AG10803 (cell line): ENCODE measurements around the gene FAM171A1.
A peak's percentile ranks its signal among the peaks of the same experiment; 100 is the strongest.

Experiments used
- DNase-seq: peaks from one replicate; pipeline ENCODE4 v3.0.0; 2010; ENCODE audit warnings: low read depth
- H3K4me3 ChIP-seq: 2 replicates; pipeline ENCODE4 v1.5.1; 2011; ENCODE audit warnings: mild to moderate bottlenecking, low read length, control low read depth
- TF ChIP-seq, protein P1 (sequence below): conservative IDR thresholded peaks from 2 replicates; pipeline ENCODE4 v1.5.1; 2011; ENCODE audit warnings: mild to moderate bottlenecking, low read length, control low read depth, inconsistent platforms

The FAM171A1 gene

DNA sequence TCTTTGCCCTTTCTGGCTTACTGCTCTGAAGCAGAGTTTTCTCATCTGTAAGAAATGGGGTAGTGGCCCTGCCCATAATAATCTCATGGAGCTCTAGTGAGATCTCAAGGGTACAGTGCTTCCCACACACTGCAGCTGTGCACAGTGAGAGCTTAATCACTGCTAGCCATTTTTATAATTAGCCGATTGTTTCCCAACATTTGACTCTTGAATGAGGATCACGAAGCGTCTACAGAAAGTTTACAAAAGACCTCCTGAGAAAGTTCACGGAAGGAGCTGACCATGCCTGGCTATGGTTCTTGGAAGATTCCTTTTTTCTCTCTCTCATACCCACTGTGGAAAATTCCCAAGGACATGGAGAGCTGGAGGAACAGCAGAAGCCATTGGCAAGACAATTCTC, 70.4 kb downstream of the FAM171A1 start:
- DNase-seq = no peak
- H3K4me3 ChIP-seq = no peak overlapping the region
- TF ChIP-seq, protein P1, sequence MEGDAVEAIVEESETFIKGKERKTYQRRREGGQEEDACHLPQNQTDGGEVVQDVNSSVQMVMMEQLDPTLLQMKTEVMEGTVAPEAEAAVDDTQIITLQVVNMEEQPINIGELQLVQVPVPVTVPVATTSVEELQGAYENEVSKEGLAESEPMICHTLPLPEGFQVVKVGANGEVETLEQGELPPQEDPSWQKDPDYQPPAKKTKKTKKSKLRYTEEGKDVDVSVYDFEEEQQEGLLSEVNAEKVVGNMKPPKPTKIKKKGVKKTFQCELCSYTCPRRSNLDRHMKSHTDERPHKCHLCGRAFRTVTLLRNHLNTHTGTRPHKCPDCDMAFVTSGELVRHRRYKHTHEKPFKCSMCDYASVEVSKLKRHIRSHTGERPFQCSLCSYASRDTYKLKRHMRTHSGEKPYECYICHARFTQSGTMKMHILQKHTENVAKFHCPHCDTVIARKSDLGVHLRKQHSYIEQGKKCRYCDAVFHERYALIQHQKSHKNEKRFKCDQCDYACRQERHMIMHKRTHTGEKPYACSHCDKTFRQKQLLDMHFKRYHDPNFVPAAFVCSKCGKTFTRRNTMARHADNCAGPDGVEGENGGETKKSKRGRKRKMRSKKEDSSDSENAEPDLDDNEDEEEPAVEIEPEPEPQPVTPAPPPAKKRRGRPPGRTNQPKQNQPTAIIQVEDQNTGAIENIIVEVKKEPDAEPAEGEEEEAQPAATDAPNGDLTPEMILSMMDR = no peak

DNA sequence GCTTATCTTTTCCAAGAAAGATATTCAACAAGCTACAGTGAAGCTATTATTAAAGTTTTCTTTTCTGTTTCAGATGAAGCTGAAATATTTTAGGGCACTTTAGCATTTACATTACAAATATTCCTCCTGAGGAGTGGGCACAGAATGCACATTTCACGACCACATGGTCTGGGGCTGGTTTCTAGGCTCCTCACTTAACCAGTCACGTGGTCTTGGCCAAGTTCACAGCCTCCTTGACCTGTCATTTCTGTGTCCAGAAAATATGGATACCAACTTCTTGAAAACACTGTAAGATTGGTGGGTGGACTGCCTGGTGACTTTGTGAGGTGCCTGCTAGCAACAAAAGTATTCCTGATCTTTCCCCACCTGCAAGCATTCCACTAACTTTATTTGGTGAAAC, 70.9 kb downstream of the FAM171A1 start:
- H3K4me3 ChIP-seq = no peak overlapping the region
- no peak for DNase-seq
- TF ChIP-seq, protein P1 = no peak

DNA sequence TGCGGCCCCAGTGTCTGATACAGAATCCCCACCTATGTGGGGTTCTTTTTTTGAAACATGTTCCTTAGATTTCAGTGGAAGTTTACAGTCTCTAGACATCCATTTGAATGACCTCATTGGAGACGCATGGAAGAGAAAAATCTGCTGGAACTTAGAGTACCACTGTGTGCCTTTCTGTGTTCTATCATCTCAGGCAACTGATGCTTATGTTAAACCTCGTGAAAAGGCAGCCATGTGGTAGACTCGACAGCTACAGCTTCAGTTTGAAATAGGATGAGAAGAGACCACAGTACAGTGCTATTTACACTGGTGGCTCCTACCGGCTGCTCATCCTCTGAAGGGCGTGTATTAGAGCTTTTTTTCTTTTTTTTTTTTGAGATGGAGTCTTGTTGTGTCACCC, 74.4 kb downstream of the FAM171A1 start:
- H3K4me3 ChIP-seq = no peak overlapping the region
- TF ChIP-seq, protein P1 = no peak
- DNase-seq = no peak

DNA sequence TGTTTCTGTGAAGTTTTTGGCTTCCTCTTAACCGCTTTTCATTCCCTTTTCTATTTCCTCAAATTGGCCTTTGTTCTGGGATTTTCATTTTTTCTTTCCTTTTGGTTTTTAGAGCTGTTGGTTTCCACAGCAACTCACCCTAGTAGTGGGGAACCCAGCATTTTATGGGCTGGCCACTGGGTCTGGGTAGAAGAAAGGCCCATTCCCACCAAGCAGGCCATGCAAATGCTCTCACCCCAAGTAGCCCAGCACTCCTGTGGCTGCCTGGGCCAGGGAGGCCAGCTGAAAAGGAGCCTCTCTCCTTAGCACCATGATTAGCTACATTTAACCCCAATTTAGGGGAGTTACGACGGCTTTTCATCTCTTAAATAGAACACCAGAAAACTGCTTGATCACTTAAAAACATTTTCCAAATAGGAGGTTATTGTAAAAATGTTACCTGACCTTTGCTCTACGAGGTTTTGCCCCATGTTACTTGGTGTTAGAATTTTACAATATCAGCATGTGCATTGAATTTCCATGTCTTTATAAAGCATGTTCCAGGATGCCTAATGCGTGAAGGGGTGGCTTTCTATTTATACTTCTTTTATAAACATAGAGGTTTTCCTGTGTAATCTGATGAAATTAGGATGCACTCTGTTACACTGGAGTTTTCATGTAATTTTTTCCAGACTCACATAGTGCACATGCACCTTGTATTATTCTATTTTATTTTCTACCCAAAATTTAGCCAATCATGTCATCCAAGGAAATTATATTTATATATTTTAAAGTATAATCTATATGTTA, 75.4 kb downstream of the FAM171A1 start:
- TF ChIP-seq, protein P1 = no peak
- DNase-seq = no peak
- no peak overlapping the region for H3K4me3 ChIP-seq

DNA sequence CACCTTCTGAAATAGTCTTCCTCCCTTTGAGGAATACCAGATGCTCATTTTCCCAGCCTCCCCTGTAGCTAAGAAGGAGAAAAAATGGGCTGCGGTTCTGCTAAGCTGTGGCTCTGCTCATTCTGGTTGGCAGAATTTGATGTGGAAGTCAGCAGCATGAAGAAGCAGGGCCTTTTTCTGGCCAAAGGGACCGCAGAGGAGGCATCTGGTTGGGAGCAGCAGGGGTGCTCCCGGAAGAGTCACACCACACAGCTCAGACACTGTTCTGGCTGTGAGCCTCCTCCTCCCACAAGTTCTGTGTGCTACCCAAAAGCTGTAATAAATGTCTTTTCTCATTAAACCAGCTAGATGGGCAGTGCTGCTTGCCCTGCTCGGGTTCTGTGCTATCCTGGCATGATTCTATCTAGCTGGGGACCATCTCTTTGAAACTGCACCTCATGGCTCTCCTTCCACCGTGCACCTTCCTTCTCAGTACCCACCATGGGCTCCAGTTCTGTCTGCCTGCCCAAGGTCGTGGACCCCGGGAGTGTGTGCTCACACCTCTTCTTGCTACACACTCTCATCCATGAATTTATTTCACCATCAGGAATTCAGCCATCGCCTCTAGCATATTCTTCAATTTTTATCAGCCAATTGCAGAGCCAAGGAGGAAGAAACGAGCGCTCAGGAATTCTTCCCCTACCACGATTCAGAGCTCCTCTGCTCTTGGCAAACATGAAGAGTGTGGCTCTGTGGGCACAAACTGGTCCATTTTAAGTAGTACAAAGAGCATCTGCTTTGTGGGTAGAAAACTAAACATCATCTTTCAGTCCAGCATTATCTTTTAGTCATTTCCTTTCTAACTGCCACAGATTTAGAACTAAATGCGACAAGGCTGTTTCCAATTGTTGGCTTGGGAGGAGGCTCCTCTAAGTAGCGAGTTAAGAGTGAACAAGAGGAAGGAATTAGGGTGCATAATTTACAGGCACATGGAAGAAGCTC, 76.9 kb downstream of the FAM171A1 start:
- DNase-seq = peak; percentile 63
- peak overlapping the region; percentile 7 for H3K4me3 ChIP-seq
- TF ChIP-seq, protein P1 = no peak

DNA sequence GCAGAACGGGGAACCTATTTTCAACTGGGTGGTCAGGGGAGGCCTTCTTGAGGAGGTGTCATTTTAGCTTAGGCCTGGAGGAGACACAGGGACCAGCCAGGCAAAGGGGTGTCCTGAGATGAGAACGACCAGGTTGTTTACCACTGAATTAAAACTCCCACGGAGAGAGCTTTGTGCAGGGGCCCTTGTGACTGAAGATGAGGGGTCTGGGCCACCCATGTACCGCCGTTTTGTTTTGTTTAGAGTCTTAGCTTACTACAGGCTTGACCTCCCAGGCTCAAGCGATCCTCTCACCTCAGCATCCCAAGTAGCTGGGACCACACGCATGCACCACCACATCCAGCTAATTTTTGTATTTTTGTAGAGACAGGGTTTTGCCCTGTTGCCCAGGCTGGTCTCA, 80.4 kb downstream of the FAM171A1 start:
- H3K4me3 ChIP-seq = no peak overlapping the region
- DNase-seq = no peak
- TF ChIP-seq, protein P1 = no peak
